ENCODE data around the gene MARCO.

DNA sequence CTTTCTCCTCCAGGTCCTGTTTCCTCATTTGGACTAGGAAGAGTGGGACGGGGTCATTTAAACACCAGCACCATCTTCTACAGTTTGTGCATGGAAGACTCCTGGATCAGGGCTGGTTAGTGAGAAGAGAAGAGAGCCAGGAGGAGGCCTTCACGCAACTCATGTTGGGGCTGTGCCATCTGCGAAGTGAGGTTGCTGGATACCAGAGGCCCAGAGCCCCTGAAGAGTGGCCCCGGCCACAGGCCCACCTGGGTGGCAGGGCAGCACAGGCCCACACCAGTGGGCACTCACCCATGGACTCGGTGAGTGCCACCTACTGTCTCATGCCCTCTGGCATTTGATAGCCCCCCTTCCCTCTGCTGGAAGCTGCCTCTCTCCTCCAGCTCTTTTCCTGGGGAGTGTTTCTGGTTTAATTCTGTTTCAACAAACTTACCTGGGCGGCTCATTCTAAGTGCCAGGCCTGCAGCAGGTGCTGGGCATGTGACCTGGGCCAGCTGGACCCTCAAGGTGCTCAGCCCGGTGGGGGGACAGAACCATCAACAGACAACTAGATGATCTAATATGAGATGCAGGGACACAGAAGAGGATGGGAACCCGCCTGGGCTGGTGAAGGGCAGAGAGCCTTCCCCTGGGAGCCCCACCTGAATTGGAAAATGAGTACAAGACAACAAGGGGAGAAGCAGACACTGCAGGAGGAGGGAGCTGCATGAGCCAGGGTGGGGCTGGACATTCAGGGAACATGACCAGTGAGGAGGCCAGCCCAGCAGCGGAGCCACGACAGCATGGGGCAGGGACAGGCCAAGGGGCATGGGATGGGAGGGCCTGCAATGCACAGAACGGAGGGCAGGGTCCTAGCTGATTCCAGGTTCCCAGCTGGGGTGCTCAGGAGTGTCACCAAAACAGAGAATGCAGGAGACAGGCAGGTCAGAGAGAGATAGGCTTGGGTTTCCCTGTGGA is 70.6 kb downstream of the MARCO start:
- TF ChIP-seq, protein P1, sequence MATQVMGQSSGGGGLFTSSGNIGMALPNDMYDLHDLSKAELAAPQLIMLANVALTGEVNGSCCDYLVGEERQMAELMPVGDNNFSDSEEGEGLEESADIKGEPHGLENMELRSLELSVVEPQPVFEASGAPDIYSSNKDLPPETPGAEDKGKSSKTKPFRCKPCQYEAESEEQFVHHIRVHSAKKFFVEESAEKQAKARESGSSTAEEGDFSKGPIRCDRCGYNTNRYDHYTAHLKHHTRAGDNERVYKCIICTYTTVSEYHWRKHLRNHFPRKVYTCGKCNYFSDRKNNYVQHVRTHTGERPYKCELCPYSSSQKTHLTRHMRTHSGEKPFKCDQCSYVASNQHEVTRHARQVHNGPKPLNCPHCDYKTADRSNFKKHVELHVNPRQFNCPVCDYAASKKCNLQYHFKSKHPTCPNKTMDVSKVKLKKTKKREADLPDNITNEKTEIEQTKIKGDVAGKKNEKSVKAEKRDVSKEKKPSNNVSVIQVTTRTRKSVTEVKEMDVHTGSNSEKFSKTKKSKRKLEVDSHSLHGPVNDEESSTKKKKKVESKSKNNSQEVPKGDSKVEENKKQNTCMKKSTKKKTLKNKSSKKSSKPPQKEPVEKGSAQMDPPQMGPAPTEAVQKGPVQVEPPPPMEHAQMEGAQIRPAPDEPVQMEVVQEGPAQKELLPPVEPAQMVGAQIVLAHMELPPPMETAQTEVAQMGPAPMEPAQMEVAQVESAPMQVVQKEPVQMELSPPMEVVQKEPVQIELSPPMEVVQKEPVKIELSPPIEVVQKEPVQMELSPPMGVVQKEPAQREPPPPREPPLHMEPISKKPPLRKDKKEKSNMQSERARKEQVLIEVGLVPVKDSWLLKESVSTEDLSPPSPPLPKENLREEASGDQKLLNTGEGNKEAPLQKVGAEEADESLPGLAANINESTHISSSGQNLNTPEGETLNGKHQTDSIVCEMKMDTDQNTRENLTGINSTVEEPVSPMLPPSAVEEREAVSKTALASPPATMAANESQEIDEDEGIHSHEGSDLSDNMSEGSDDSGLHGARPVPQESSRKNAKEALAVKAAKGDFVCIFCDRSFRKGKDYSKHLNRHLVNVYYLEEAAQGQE (IDR thresholded peaks at IDR 0.05; ENCODE audit: insufficient read depth in 1 of 2, low read depth in 2 of 2, low read length in 2 of 2), result no peak
- TF ChIP-seq SIN3A (IDR thresholded peaks at IDR 0.05; ENCODE audit: borderline replicate concordance, insufficient read depth, low read length) (no peak), TAF1 (IDR thresholded peaks at IDR 0.05; ENCODE audit: borderline replicate concordance, insufficient read depth, low read length) (no peak), POLR2AphosphoS5 (IDR thresholded peaks at IDR 0.05; ENCODE audit: low read depth, low read length) (no peak), FOXP2 (optimal IDR thresholded peaks at IDR 0.05; ENCODE audit: borderline replicate concordance, extremely low read depth, extremely low read length, insufficient read depth) (no peak)

Data from PFSK-1 (cell line).